ENCODE measurements around the gene PTCHD1. TPM values are rescaled to one million over a fixed set of nuclear protein-coding genes. Genes with fewer than 3 reads are reported as not detected.

Gene PTCHD1
- total and polyA plus RNA-seq, 2 experiments from 2014 or later: 3.0 to 7.7 TPM

- no peak overlapping the region for H3K4me2 ChIP-seq
- H3K4me3 ChIP-seq: no peak overlapping the region
- WGBS (ENCODE audit: low lambda C conversion rate, missing lambda C conversion rate): 84% methylated on average over 4 of the region's 4 CpGs
- no peaks in the 10 kb centered on the region for H3K4me1 ChIP-seq (ENCODE audit: insufficient read depth)
- H3K9me2 ChIP-seq (replicated peaks; ENCODE audit: insufficient read depth): no peaks in the 10 kb centered on the region
- peaks cover 2% of the 10 kb centered on the region for H4K20me1 ChIP-seq (ENCODE audit: insufficient read depth, poor library complexity, severe bottlenecking)
- H3K9me3 ChIP-seq (ENCODE audit: low read depth): no peaks in the 10 kb centered on the region
- no peak overlapping the region for H3K27ac ChIP-seq
- no peak overlapping the region for H2AFZ ChIP-seq
- TF ChIP-seq EZH2 (IDR thresholded peaks at IDR 0.05; ENCODE audit: borderline replicate concordance): no peak
- no peak for DNase-seq (ENCODE audit: low spot score)
- H3K79me2 ChIP-seq: no peaks in the 10 kb centered on the region
- no peaks in the 10 kb centered on the region for H3K27me3 ChIP-seq
- no peaks in the 10 kb centered on the region for H3K36me3 ChIP-seq (replicated peaks; ENCODE audit: insufficient read depth, low read depth)
These were observed 32.3 kb downstream of the PTCHD1 start for GRCh38 chrX:23366914-23367313.

DNA sequence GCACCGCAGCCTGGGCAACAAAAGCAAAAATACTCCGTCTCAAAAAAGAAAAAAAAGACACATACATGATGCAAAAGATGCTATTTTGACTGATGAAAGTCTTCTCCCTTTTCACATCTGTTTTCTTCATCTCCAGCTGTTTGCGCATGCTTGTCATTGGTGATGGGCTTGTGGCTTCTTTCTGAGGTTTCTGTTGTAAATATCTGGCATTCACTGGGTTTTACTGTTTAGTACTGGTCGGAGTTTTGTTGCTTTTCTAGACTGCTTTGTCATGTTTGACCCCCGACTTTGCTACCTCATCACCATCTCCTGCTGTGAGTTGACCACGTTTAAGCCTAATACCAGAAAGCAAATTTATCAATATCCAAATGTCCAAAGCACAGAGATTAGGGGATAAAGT, 34.4 kb downstream of the PTCHD1 start:
- no peak for DNase-seq (ENCODE audit: low spot score)
- 76% methylated on average over 6 of the region's 6 CpGs for WGBS (ENCODE audit: low lambda C conversion rate, missing lambda C conversion rate)
- Histone ChIP-seq H3K79me2 (no peaks in the 10 kb centered on the region), H4K20me1 (ENCODE audit: insufficient read depth, poor library complexity, severe bottlenecking) (peaks cover 2% of the 10 kb centered on the region), H3K36me3 (replicated peaks; ENCODE audit: insufficient read depth, low read depth) (no peaks in the 10 kb centered on the region), H3K9me3 (ENCODE audit: low read depth) (no peaks in the 10 kb centered on the region), H2AFZ (no peak overlapping the region), H3K4me3 (no peak overlapping the region), H3K27me3 (no peaks in the 10 kb centered on the region), H3K4me1 (ENCODE audit: insufficient read depth) (peaks cover 11% of the 10 kb centered on the region), H3K27ac (no peak overlapping the region), H3K9me2 (replicated peaks; ENCODE audit: insufficient read depth) (no peaks in the 10 kb centered on the region), H3K4me2 (no peak overlapping the region)
- no peak for TF ChIP-seq EZH2 (IDR thresholded peaks at IDR 0.05; ENCODE audit: borderline replicate concordance)
- no peak for TF ChIP-seq EZH2phosphoT487 (IDR thresholded peaks at IDR 0.05; ENCODE audit: low read depth, severe bottlenecking, unreplicated experiment)
- TF ChIP-seq, protein P1, sequence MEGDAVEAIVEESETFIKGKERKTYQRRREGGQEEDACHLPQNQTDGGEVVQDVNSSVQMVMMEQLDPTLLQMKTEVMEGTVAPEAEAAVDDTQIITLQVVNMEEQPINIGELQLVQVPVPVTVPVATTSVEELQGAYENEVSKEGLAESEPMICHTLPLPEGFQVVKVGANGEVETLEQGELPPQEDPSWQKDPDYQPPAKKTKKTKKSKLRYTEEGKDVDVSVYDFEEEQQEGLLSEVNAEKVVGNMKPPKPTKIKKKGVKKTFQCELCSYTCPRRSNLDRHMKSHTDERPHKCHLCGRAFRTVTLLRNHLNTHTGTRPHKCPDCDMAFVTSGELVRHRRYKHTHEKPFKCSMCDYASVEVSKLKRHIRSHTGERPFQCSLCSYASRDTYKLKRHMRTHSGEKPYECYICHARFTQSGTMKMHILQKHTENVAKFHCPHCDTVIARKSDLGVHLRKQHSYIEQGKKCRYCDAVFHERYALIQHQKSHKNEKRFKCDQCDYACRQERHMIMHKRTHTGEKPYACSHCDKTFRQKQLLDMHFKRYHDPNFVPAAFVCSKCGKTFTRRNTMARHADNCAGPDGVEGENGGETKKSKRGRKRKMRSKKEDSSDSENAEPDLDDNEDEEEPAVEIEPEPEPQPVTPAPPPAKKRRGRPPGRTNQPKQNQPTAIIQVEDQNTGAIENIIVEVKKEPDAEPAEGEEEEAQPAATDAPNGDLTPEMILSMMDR (IDR thresholded peaks at IDR 0.05; ENCODE audit: poor library complexity): no peak

DNA sequence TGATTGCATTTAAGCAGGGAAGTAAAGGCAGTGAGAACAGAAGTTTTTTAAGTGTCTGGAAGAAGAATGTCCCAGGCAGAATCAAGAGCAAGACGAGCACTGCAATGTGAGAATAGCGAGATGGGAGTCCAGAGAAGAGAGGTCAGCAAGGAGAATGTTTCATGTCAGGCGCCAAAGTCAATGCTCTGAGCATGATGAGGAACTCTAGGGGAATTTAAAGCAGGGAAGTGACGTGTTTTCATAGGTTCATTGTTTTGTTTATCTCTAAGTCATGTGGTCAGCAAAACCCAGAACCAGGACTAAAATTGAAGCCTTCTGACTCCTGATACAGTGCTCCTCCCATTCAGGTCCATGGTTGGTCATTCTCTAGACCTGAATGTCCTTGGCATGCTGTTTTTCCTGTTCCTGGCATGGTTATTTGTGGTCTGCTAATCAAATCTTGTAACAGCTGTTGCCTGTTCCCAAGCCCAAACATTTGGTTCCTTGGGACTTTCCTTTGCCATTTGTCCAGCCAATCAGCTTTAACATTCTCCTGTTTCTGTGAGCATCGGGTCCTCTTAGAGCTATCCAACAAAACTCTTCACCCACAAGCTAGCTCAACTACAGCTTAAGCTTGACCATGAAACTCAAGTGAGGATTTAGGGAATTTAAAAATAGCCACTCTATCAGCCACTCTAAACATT, 37.7 kb downstream of the PTCHD1 start:
- Histone ChIP-seq H3K9me3 (ENCODE audit: low read depth) (no peaks in the 10 kb centered on the region), H4K20me1 (ENCODE audit: insufficient read depth, poor library complexity, severe bottlenecking) (no peaks in the 10 kb centered on the region), H3K9me2 (replicated peaks; ENCODE audit: insufficient read depth) (no peaks in the 10 kb centered on the region), H3K79me2 (no peaks in the 10 kb centered on the region), H3K27ac (no peak overlapping the region), H3K36me3 (replicated peaks; ENCODE audit: insufficient read depth, low read depth) (no peaks in the 10 kb centered on the region), H3K27me3 (no peaks in the 10 kb centered on the region), H2AFZ (no peak overlapping the region), H3K4me1 (ENCODE audit: insufficient read depth) (peaks cover 11% of the 10 kb centered on the region), H3K4me2 (no peak overlapping the region), H3K4me3 (no peak overlapping the region)
- WGBS (ENCODE audit: low lambda C conversion rate, missing lambda C conversion rate): 72% methylated on average over 5 of the region's 5 CpGs
- TF ChIP-seq EZH2 (IDR thresholded peaks at IDR 0.05; ENCODE audit: borderline replicate concordance): no peak
- no peak for TF ChIP-seq EZH2phosphoT487 (IDR thresholded peaks at IDR 0.05; ENCODE audit: low read depth, severe bottlenecking, unreplicated experiment)
- TF ChIP-seq, protein P1 (IDR thresholded peaks at IDR 0.05; ENCODE audit: poor library complexity): no peak
- no peak for DNase-seq (ENCODE audit: low spot score)

- peaks cover 11% of the 10 kb centered on the region for H3K4me1 ChIP-seq (ENCODE audit: insufficient read depth)
- H3K4me2 ChIP-seq: no peak overlapping the region
- H3K9me3 ChIP-seq (ENCODE audit: low read depth): no peaks in the 10 kb centered on the region
- H3K4me3 ChIP-seq: no peak overlapping the region
- H3K27me3 ChIP-seq: no peaks in the 10 kb centered on the region
- H3K9me2 ChIP-seq (replicated peaks; ENCODE audit: insufficient read depth): no peaks in the 10 kb centered on the region
- 73% methylated on average over 5 of the region's 5 CpGs for WGBS (ENCODE audit: low lambda C conversion rate, missing lambda C conversion rate)
- TF ChIP-seq EZH2 (IDR thresholded peaks at IDR 0.05; ENCODE audit: borderline replicate concordance) (no peak), EZH2phosphoT487 (IDR thresholded peaks at IDR 0.05; ENCODE audit: low read depth, severe bottlenecking, unreplicated experiment) (no peak)
- TF ChIP-seq, protein P1 (IDR thresholded peaks at IDR 0.05; ENCODE audit: poor library complexity): no peak
- H4K20me1 ChIP-seq (ENCODE audit: insufficient read depth, poor library complexity, severe bottlenecking): no peaks in the 10 kb centered on the region
- H2AFZ ChIP-seq: no peak overlapping the region
- no peak for DNase-seq (ENCODE audit: low spot score)
- no peaks in the 10 kb centered on the region for H3K79me2 ChIP-seq
- H3K36me3 ChIP-seq (replicated peaks; ENCODE audit: insufficient read depth, low read depth): no peaks in the 10 kb centered on the region
- H3K27ac ChIP-seq: no peak overlapping the region
These were observed 38.6 kb downstream of the PTCHD1 start for GRCh38 chrX:23373129-23373804.
